Posterior vena cava (tissue), 2 donors: ENCODE data around the gene TMPRSS11E. TPM values are rescaled to one million over a fixed set of nuclear protein-coding genes. Genes with fewer than 3 reads are reported as not detected.
"Not testable (repeated sequence)": the region's sequence is repeated elsewhere in the genome, so short reads cannot be mapped to it uniquely, and the experiment has no call there.

Experiments
- DNase-seq: peaks from one replicate; pipeline ENCODE4 v3.0.0-alpha.2; 2020; ENCODE audit warnings: low spot score
- intact Hi-C, 2 donors: fragments of 100-400 bp; cut with DNase I; formaldehyde crosslinking; loops; one replicate each; pipeline versions ENCODE4 v1.14.1 to v1.14.2; 2022 to 2023
- total RNA-seq, 2 donors: library from RNA; stranded (reverse); fragmentation: NEBNext Ultra II Directional; extraction: Animal tissue kit (Norgen Biotek cat#: 25700); gene quantifications; one replicate each; pipeline ENCODE4 v1.2.1, GENCODE V29; 2021
- donor health status: DM: yes; HTN: yes; CAD: no.
- donor health status: DM: yes; HTN: yes; CAD: no.

TMPRSS11E gene
- total RNA-seq, 2 donors from 2014 or later, result not detected

DNA sequence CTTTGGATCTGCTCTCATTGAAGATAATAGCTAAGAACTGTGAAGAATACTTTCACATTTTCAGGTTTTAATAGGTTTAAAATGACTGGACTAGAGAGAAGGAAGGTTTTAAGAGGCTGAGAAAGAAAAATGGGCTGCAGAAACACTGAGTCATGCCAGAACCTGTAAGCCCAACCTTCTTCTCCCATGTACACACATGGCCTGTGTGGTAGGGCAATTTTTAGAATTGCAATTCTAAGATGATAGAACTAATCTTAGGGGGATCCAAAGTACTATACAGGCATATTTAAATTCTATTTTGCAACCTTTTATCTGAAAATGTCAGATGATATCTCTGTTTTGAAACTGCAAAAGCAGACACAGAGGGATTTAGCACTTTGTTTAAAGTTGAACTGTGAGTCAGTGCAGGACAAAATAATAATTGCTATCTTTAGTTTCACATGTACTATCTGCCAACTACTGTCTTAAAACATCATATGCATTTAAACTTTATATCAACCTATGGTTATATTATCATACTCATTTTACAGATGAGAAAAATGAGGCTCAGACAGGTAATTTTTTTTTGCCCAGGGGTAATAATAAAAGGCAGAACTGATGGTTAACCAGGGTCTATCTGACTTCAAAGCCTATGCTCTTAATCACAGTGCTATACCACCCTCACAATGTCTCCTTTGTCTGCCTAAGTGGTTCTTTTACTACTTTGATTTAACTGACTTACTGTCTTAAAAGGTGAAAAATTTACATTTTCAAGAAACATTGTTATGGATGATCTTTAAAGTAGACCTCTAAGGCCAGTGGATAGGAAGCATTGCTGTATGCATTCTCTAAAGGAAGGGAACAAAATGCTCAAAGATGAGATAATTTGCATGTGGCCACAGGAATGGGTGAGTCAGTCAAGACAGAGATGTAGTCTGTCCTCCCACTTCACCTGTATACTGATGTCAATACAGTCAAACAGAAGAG lies 4.3 kb downstream of the TMPRSS11E start:
- intact Hi-C loops, result no loop called here
- no peak for DNase-seq

DNA sequence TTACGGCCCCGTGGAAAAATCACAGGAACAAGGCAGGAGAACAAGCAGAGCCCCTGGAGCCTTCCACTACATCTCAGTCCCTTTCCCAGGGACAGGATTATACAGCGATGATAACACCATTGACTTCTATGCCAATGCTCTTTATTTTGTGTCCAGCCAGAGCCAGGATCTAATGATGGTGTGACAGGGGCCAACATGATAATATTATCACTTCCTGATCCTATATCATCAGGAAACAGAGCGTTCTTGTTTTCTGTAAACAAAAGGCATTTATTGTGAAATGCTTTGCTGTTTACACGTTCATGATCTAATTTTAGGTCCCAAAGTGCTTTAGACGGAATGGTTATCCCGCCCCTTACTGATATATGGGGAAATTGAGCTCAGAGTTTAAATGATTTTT lies 12.8 kb downstream of the TMPRSS11E start:
- intact Hi-C loops, result no loop called here
- no peak for DNase-seq

DNA sequence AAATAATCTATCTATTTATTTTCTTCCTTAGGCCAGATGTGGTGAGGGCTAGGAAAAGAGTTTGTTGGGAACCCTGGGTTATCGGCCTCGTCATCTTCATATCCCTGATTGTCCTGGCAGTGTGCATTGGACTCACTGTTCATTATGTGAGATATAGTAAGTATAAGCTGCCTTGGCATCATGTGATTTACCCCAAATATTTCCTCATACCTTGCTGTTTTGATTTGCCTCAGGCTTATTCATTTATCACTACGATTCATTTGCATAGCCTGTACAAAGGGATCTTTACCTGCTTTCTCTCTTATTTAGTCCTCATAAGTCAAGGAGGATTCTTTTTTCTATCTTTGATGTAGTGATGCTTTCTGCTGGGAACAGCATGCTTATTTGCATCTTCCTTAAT lies 14.5 kb downstream of the TMPRSS11E start:
- DNase-seq, result no peak
- intact Hi-C loops, result no loop called here

- DNase-seq, result no peak
- intact Hi-C loops, result no loop called here
Measured at GRCh38 chr4:68462691-68463090, 15.4 kb downstream of the TMPRSS11E start.

GRCh38 chr4:68463796-68464195 lies 16.5 kb downstream of the TMPRSS11E start:
- intact Hi-C loops, result no loop called here
- DNase-seq, result no peak

GRCh38 chr4:68465058-68465457 lies 17.8 kb downstream of the TMPRSS11E start:
- intact Hi-C loops, result no loop called here

DNA sequence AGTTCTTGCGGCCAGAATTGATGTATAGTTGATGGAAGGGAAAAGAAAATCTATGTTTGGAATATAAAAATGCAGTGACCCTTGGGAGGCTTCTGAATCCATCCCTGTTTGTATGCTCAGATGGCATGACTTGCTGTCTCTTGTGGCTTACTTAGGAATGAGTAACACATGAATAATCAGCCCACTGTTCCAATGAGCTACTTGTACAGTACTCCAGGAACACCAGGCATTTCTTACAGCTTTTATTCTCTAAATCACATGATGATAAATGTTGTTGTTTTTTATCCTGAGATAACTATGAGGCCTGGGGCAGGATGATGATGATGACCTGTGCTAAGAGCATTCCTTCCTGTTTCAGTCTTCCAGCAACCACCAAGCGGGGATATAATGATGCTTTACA lies 18.9 kb downstream of the TMPRSS11E start:
- no peak for DNase-seq
- intact Hi-C loops, result no loop called here

More at GRCh38 chr4:68465058-68465457, 17.8 kb downstream of the TMPRSS11E start:
- no peak for DNase-seq

DNA sequence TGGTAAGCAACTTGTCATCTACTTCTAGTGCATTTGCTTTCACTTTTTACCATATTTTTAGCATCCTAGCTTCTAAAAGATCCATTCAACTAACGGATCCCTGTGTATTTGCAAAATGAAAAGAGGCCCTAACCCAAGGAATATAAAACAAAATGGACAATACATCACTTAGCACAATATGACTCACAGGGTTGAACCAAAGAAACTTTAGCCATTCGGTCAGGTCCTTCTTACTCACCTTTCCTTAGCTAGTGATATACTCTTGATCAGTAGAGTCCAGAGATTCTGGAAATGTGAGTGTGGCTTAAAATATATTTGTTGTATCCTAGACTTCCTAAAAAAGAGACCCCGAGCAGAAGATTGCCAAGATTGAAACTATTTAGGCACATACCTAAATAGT lies 19.5 kb downstream of the TMPRSS11E start:
- no peak for DNase-seq
- intact Hi-C loops, result no loop called here

DNA sequence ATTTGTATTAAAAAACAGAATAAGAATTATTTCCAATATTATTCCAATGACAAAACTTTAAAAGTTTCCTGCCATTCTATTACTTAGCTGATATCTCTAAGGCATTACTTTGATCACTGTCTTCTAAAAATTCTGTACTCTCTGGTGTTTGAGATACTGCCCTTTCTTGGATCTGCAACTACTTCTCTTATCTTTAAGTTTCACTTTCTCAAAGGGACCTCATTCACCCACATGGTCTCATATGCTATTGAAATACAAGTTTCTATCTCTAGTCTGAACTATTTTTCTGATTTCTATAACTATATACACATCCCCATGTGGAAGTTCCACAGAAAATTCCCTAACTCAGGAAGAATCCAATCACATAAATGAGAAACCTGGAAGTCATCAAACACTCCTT lies 22.2 kb downstream of the TMPRSS11E start:
- no peak for DNase-seq
- intact Hi-C loops, result no loop called here

DNA sequence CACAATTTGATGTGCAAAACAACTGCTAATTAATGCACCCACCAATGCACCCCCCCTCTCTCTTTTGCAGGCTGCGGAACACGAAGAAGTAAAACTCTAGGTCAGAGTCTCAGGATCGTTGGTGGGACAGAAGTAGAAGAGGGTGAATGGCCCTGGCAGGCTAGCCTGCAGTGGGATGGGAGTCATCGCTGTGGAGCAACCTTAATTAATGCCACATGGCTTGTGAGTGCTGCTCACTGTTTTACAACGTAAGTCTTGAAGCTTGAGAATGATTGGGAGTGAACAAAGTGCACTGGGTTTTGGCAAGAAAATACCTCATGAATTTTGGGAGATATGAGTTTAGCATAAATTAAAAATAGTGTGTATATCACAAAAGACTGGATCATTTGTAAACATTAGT lies 28.9 kb downstream of the TMPRSS11E start:
- intact Hi-C loops, result no loop called here
- no peak for DNase-seq

DNA sequence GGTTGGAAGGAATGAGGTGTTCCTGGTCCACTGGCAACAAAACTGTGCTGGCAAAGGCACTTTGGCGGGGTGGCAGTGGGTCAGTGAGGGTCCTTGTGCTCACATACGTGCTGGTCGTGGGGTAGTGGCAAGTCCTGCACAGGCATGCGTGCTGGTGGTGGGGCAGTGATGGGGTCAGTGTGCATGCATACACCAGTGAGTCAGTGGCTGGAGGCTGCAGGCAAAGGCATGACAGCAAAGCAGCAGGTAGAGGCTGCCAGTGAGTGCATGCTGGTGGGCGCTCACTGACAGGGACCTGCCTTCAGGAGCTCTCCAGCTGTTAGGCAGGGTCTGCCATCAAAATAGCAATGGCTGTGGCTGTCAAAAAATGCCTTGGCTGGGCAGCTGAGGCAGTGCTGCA lies 42.1 kb downstream of the TMPRSS11E start:
- intact Hi-C loops, result no loop called here

GRCh38 chr4:68490826-68491457 lies 43.7 kb downstream of the TMPRSS11E start:
- intact Hi-C loops, result loop anchor here in 1 of 2 donors (10.0 kb wide), 1 partner anchor 684 kb away; no protein-coding TSS in a partner anchor
- DNase-seq, result no peak

More for the DNA sequence above, 42.1 kb downstream of the TMPRSS11E start:
- no peak for DNase-seq

GRCh38 chr4:68494688-68495087 lies 47.4 kb downstream of the TMPRSS11E start:
- intact Hi-C loops, result loop anchor here in 1 of 2 donors (10.0 kb wide), 1 partner anchor 680 kb away; no protein-coding TSS in a partner anchor
- no peak for DNase-seq

- DNase-seq, result no peak
- intact Hi-C loops, result loop anchor here in 1 of 2 donors (10.0 kb wide), 1 partner anchor 676 kb away; no protein-coding TSS in a partner anchor
Measured at GRCh38 chr4:68498413-68499007, 51.2 kb downstream of the TMPRSS11E start.

GRCh38 chr4:68499021-68499420 lies 51.8 kb downstream of the TMPRSS11E start:
- intact Hi-C loops, result loop anchor here in 1 of 2 donors (10.0 kb wide), 1 partner anchor 676 kb away; no protein-coding TSS in a partner anchor
- DNase-seq, result no peak

DNA sequence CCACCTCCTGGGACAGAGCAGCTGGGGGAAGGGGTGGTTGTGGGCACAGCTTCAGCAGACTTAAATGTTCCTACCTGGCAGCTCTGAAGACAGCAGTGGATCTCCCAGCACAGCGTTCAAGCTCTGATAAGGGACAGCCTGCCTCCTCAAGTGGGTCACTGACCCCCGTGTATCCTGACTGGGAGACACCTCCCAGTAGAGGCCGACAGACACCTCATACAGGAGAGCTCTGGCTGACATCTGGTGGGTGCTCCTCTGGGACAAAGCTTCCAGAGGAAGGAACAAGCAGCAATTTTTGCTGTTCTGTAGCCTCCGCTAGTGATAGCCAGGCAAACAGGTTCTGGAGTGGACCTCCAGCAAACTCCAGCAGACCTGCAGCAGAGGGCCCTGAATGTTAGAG lies 56.2 kb downstream of the TMPRSS11E start:
- not testable (repeated sequence) for DNase-seq
- intact Hi-C loops, result loop anchor here in 1 of 2 donors (10.0 kb wide), 1 partner anchor 141 kb away; no protein-coding TSS in a partner anchor

DNA sequence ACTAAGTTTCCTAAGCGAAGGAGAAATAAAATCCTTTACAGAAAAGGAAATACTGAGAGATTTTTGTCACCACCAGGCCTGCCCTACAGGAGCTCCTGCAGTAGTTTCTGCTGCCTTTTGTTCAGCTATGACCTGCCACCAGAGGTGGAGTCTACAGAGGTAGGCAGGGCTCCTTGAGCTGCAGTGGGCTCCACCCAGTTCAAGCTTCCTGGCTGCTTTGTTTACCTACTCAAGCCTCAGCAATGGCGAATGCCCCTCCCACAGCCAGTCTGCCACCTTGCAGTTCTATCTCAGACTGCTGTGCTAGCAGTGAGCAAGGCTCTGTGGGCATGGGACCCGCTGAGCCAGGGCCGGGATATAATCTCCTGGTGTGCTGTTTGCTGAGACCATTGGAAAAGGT lies 57.6 kb downstream of the TMPRSS11E start:
- not testable (repeated sequence) for DNase-seq
- intact Hi-C loops, result loop anchor here in 1 of 2 donors (10.0 kb wide), 1 partner anchor 140 kb away; no protein-coding TSS in a partner anchor

GRCh38 chr4:68505452-68505851 lies 58.2 kb downstream of the TMPRSS11E start:
- DNase-seq, result not testable (repeated sequence)
- intact Hi-C loops, result loop anchor here in 1 of 2 donors (10.0 kb wide), 1 partner anchor 139 kb away; no protein-coding TSS in a partner anchor

DNA sequence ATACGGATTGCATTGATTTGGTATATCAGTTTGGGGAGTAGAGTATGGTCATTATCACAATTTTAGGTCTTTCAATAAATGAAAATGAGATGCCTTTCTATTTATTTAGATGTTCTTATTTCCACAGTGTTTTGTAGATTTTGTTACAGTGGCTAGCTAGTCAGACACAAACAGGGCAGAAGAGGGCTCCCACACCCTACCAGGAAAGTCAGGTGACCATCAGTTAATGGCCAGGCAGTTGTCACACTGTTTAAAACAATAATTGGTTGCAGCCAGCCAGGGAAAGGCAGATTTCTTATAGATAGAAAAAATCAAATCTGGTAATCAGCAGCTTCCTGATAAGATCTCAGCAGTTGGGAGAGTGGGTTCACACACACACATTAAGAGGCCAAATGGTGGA lies 71.6 kb downstream of the TMPRSS11E start:
- intact Hi-C loops, result no loop called here
- no peak for DNase-seq

- DNase-seq, result no peak
- intact Hi-C loops, result no loop called here
Measured at GRCh38 chr4:68520985-68521384, 73.7 kb downstream of the TMPRSS11E start.
